HEK293T (cell line): Measurements from ENCODE around the gene MRO.
"Not testable (repeated sequence)": the region's sequence is repeated elsewhere in the genome, so short reads cannot be mapped to it uniquely, and the experiment has no call there.

Source experiments
- CTCF ChIA-PET: fragments of 350-600 bp; formaldehyde crosslinking; extraction: SDS; loops from one replicate; lab custom pipeline; 2021; ENCODE audit warnings: antibody characterized with exemption, inconsistent platforms; lab: Yijun Ruan, JAX
- POLR2A ChIA-PET: fragments of 350-600 bp; formaldehyde crosslinking; extraction: SDS; loops from one replicate; lab custom pipeline; 2020; ENCODE audit warnings: antibody characterized with exemption, inconsistent platforms; lab: Yijun Ruan, JAX
- DNase-seq: peaks from one replicate; pipeline ENCODE4 v3.0.0; 2012; ENCODE audit warnings: mixed read lengths; ENCODE audit errors: extremely low spot score
- ARNT ChIP-seq: fragments of 450-650 bp; IDR thresholded peaks from 2 replicates; pipeline ENCODE4 v1.6.1; 2017; ENCODE audit warnings: mild to moderate bottlenecking
- BHLHE40 ChIP-seq: fragments of 450-650 bp; IDR thresholded peaks from 2 replicates; pipeline ENCODE4 v1.6.1; 2016; ENCODE audit warnings: mild to moderate bottlenecking, moderate library complexity, borderline replicate concordance
- CTBP1 ChIP-seq: fragments of 450-650 bp; IDR thresholded peaks from 2 replicates; pipeline ENCODE4 v1.6.1; 2016; ENCODE audit warnings: borderline replicate concordance
- ELF4 ChIP-seq: fragments of 450-650 bp; IDR thresholded peaks from 2 replicates; pipeline ENCODE4 v1.6.1; 2017; ENCODE audit warnings: antibody characterized with exemption
- FOXA1 ChIP-seq: fragments of 450-650 bp; IDR thresholded peaks from 2 replicates; pipeline ENCODE4 v1.6.1; 2016; ENCODE audit warnings: mild to moderate bottlenecking
- FOXK2 ChIP-seq: fragments of 450-650 bp; IDR thresholded peaks from 2 replicates; pipeline ENCODE4 v1.6.1; 2016; ENCODE audit warnings: mild to moderate bottlenecking
- FOXM1 ChIP-seq: fragments of 450-650 bp; IDR thresholded peaks from 2 replicates; pipeline ENCODE4 v1.6.1; 2017; ENCODE audit warnings: mild to moderate bottlenecking, borderline replicate concordance
- HDGF ChIP-seq: fragments of 450-650 bp; IDR thresholded peaks from 2 replicates; pipeline ENCODE4 v1.6.1; 2017; ENCODE audit warnings: antibody characterized with exemption, borderline replicate concordance
- L3MBTL2 ChIP-seq: fragments of 450-650 bp; conservative IDR thresholded peaks from 2 replicates; pipeline ENCODE4 v1.6.1; 2016; ENCODE audit warnings: mild to moderate bottlenecking
- LEF1 ChIP-seq: fragments of 450-650 bp; IDR thresholded peaks from 2 replicates; pipeline ENCODE4 v1.6.1; 2017; ENCODE audit warnings: mild to moderate bottlenecking, borderline replicate concordance
- NFRKB ChIP-seq: fragments of 450-650 bp; IDR thresholded peaks from 2 replicates; pipeline ENCODE4 v1.6.1; 2016; ENCODE audit warnings: mild to moderate bottlenecking, moderate library complexity
- SP1 ChIP-seq: fragments of 450-650 bp; IDR thresholded peaks from 2 replicates; pipeline ENCODE4 v1.6.1; 2017
- SUZ12 ChIP-seq: fragments of 450-650 bp; IDR thresholded peaks from 2 replicates; pipeline ENCODE4 v1.6.1; 2016; ENCODE audit warnings: mild to moderate bottlenecking
- TARDBP ChIP-seq: fragments of 450-650 bp; IDR thresholded peaks from 2 replicates; pipeline ENCODE4 v1.6.1; 2016
- ZNF384 ChIP-seq: fragments of 450-650 bp; IDR thresholded peaks from 2 replicates; pipeline ENCODE4 v1.6.1; 2016
- TF ChIP-seq, protein P1 (sequence below): fragments of 450-650 bp; IDR thresholded peaks from 2 replicates; pipeline ENCODE4 v1.6.1; 2016

MRO gene

DNA sequence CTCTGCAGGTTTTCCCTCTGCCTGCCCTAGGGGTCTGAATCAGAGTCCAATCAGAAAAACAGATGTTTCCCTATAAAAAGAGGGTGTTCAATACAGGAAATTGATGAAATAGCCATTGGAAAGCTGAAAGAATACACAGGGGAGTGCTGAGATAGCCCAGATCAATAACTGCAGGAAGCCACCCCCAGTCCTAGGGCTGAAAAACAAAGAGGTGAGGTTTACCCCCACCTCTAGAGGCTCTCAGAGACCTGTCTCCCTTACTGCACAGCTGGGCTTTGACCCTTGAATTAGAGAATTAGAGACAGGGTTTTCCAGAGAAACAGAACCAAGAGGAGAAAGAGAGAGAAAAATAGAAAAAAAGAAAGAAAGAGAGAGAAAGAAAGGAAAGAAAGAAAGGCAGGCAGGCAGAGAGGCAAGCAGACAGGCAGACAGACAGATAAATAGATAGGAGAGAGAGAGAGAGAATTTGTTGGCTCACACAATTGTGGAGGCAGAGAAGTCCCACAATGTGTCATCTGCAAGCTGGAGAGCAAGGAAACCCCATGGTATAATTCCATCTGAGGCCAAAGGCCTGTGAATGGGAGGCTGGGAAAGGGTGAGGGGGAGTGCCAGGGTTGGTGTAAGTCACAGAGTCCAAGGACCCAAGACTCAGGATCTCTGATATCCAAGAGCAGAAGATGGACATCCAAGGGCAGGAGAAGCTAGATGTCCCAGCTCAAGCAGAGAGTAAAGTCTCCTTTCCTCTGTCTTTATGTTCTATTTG lies 40.2 kb upstream of the MRO start:
- ChIA-PET POLR2A (no interaction called here), CTCF (no interaction called here)
- TF ChIP-seq FOXM1 = no peak
- TF ChIP-seq FOXA1 = no peak
- no peak for TF ChIP-seq NFRKB
- no peak for TF ChIP-seq ELF4
- no peak for TF ChIP-seq FOXK2
- no peak for TF ChIP-seq BHLHE40
- TF ChIP-seq SP1 = no peak
- no peak for TF ChIP-seq ARNT
- TF ChIP-seq L3MBTL2 = no peak
- no peak for TF ChIP-seq LEF1
- TF ChIP-seq, protein P1, sequence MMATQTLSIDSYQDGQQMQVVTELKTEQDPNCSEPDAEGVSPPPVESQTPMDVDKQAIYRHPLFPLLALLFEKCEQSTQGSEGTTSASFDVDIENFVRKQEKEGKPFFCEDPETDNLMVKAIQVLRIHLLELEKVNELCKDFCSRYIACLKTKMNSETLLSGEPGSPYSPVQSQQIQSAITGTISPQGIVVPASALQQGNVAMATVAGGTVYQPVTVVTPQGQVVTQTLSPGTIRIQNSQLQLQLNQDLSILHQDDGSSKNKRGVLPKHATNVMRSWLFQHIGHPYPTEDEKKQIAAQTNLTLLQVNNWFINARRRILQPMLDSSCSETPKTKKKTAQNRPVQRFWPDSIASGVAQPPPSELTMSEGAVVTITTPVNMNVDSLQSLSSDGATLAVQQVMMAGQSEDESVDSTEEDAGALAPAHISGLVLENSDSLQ = no peak
- no peak for TF ChIP-seq TARDBP
- no peak for TF ChIP-seq ZNF384
- no peak for TF ChIP-seq CTBP1
- no peak for TF ChIP-seq SUZ12
- no peak for TF ChIP-seq HDGF
- no peak for DNase-seq

- TF ChIP-seq ELF4 (no peak), HDGF (no peak), TARDBP (no peak), SP1 (no peak), NFRKB (no peak), FOXA1 (no peak), LEF1 (no peak), CTBP1 (no peak), SUZ12 (no peak), FOXM1 (no peak), L3MBTL2 (no peak), BHLHE40 (no peak), FOXK2 (no peak), ZNF384 (no peak), ARNT (no peak)
- TF ChIP-seq, protein P1 = no peak
- ChIA-PET CTCF (interaction anchor here (0.8 kb wide), 1 partner anchor 9 kb away, joined by 4 read pairs; no protein-coding TSS in a partner anchor), POLR2A (no interaction called here)
- DNase-seq = no peak
Observed at GRCh38 chr18:50857694-50858093, 37.9 kb upstream of the MRO start.

DNA sequence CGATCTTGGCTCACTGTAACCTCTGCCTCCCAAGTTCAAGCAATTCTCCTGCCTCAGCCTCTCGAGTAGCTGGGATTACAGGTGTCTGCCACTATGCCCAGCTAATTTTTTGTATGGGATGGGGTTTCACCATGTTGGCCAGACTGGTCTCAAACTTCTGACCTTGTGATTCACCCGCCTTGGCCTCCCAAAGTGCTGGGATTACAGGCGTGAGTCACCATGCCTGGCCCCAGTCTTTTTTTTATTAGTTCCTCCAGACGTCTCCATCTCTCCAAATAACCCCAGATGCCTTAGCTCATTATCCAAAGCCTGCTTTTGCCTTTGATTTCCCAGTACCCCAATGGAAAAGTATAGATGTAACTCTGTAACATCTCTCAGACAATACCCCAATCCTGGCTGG lies 37.4 kb upstream of the MRO start:
- POLR2A ChIA-PET, DNase-seq: not testable (repeated sequence)
- CTCF ChIA-PET = interaction anchor here (0.8 kb wide), 1 partner anchor 10 kb away, joined by 4 read pairs; no protein-coding TSS in a partner anchor

- TF ChIP-seq SUZ12 (no peak), NFRKB (no peak), ELF4 (no peak), LEF1 (no peak), FOXM1 (no peak), L3MBTL2 (no peak), HDGF (no peak), BHLHE40 (no peak), CTBP1 (no peak), FOXA1 (no peak), ZNF384 (no peak), FOXK2 (no peak), TARDBP (no peak), SP1 (no peak), ARNT (no peak)
- TF ChIP-seq, protein P1 = no peak
- no peak for DNase-seq
- ChIA-PET POLR2A (no interaction called here), CTCF (no interaction called here)
Observed at GRCh38 chr18:50855976-50856757, 36.4 kb upstream of the MRO start.

DNA sequence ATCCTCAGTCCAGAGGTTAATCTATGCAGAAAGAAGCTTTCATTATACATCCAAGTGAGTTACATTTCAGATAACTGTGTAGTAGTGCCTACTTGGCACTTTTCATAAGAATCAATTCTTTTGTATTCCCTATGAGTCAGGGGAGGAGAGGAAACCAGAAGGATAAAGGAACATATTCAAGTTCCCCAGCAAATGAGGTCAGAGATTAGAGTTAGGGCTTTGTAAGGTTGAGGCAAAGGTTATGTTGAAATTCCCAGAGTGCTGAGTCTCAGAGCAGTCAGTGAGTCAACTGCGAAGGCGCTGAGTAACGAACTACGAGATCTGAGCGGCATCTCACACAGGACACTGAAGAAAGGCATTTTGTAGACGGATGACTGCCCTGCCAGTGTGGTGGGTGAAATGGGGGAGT lies 34.1 kb upstream of the MRO start:
- ChIA-PET CTCF (no interaction called here), POLR2A (no interaction called here)
- no peak for TF ChIP-seq FOXM1
- no peak for TF ChIP-seq FOXK2
- no peak for TF ChIP-seq CTBP1
- TF ChIP-seq SUZ12 = no peak
- no peak for TF ChIP-seq ARNT
- TF ChIP-seq SP1 = no peak
- TF ChIP-seq ELF4 = no peak
- no peak for TF ChIP-seq FOXA1
- no peak for TF ChIP-seq NFRKB
- TF ChIP-seq, protein P1 = no peak
- no peak for TF ChIP-seq LEF1
- no peak for TF ChIP-seq HDGF
- no peak for TF ChIP-seq ZNF384
- no peak for TF ChIP-seq L3MBTL2
- no peak for TF ChIP-seq TARDBP
- TF ChIP-seq BHLHE40 = no peak
- DNase-seq = no peak
